ENCODE data around the gene PPFIA2. TPM values are rescaled to one million over a fixed set of nuclear protein-coding genes. Genes with fewer than 3 reads are reported as not detected.

PPFIA2 gene
- total RNA-seq, 1 experiment from 2014 or later: not detected

- Histone ChIP-seq H3K27ac (ENCODE audit: low read length) (no peak overlapping the region), H3K36me3 (ENCODE audit: control insufficient read depth, insufficient read depth, low read length) (no peaks in the 10 kb centered on the region), H3K9me3 (ENCODE audit: control insufficient read depth, insufficient read depth, low read depth, low read length) (no peaks in the 10 kb centered on the region), H3K27me3 (ENCODE audit: control insufficient read depth, insufficient read depth, low read length) (no peaks in the 10 kb centered on the region), H3K4me3 (ENCODE audit: low read depth in 2 of 2, low read length in 2 of 2) (no peak overlapping the region), H3K4me1 (ENCODE audit: control insufficient read depth, insufficient read depth, low read length) (no peaks in the 10 kb centered on the region)
- TF ChIP-seq POLR2AphosphoS5 (IDR thresholded peaks at IDR 0.05; ENCODE audit: low read depth, low read length) (no peak), CTCF (IDR thresholded peaks at IDR 0.05) (no peak)
- in situ Hi-C loops (cut with HindIII; ENCODE audit: low pct_unique_long_range_greater_than_20kb, low sequenced_read_pairs) (no loop called here), intact Hi-C loops (cut with micrococcal nuclease; ENCODE audit: unreplicated experiment) (no loop called here)
- ChIA-PET POLR2A (no interaction called here), CTCF (no interaction called here)
- no peak for DNase-seq (ENCODE audit: low read depth, low spot score)
- BruUV-seq (replicated peaks): no TSS peak
- ATAC-seq: no peak
Observed at GRCh38 chr12:81400024-81400423, 359.1 kb downstream of the PPFIA2 start.

- TF ChIP-seq CTCF (IDR thresholded peaks at IDR 0.05) (no peak), TCF7L2 (IDR thresholded peaks at IDR 0.05; ENCODE audit: low read depth, low read length) (no peak), SIN3A (IDR thresholded peaks at IDR 0.05; ENCODE audit: borderline replicate concordance, insufficient read depth, low read depth, low read length) (no peak), REST (IDR thresholded peaks at IDR 0.05; ENCODE audit: insufficient read depth in 1 of 2, low read depth in 2 of 2, low read length in 1 of 2) (no peak), POLR2AphosphoS5 (IDR thresholded peaks at IDR 0.05; ENCODE audit: low read depth, low read length) (no peak)
- H3K4me1 ChIP-seq (ENCODE audit: control insufficient read depth, insufficient read depth, low read length): no peaks in the 10 kb centered on the region
- no peak overlapping the region for H3K27ac ChIP-seq (ENCODE audit: low read length)
- intact Hi-C loops (cut with micrococcal nuclease; ENCODE audit: unreplicated experiment) (no loop called here), in situ Hi-C loops (cut with HindIII; ENCODE audit: low pct_unique_long_range_greater_than_20kb, low sequenced_read_pairs) (no loop called here)
- DNase-seq (ENCODE audit: low read depth, low spot score) (no peak), ATAC-seq (no peak)
- no peaks in the 10 kb centered on the region for H3K36me3 ChIP-seq (ENCODE audit: control insufficient read depth, insufficient read depth, low read length)
- ChIA-PET POLR2A (no interaction called here), CTCF (no interaction called here)
- H3K27me3 ChIP-seq (ENCODE audit: control insufficient read depth, insufficient read depth, low read length): no peaks in the 10 kb centered on the region
- no TSS peak for BruUV-seq (replicated peaks)
- H3K4me3 ChIP-seq (ENCODE audit: low read depth in 2 of 2, low read length in 2 of 2): no peak overlapping the region
- no peaks in the 10 kb centered on the region for H3K9me3 ChIP-seq (ENCODE audit: control insufficient read depth, insufficient read depth, low read depth, low read length)
Observed at GRCh38 chr12:81395431-81395830, 363.7 kb downstream of the PPFIA2 start.

Data from Panc1 (cell line).